ENCODE data around the gene TXNRD1.
"Not testable (repeated sequence)": the region's sequence is repeated elsewhere in the genome, so short reads cannot be mapped to it uniquely, and the experiment has no call there.

TXNRD1 gene

DNA sequence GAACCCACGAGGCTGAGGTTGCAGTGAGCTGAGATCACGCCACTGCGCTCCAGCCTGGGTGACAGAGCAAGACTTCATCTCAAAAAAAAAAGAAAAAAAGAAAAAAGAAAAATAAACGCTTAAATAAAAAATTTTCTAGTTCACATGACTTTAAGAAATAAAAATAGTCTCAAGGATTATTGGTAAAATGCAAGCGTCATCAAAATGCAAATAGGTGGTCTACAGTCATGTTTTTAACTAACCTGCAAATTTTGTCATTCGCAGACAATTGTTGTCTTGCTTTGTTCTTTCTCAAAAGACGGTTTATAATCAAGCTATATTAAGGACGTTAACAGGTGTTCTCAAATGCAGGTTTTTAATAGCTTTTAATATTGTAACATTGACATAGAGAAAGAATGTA is 22.4 kb downstream of the TXNRD1 start:
- DNase-seq (ENCODE audit: low spot score) = no peak

DNA sequence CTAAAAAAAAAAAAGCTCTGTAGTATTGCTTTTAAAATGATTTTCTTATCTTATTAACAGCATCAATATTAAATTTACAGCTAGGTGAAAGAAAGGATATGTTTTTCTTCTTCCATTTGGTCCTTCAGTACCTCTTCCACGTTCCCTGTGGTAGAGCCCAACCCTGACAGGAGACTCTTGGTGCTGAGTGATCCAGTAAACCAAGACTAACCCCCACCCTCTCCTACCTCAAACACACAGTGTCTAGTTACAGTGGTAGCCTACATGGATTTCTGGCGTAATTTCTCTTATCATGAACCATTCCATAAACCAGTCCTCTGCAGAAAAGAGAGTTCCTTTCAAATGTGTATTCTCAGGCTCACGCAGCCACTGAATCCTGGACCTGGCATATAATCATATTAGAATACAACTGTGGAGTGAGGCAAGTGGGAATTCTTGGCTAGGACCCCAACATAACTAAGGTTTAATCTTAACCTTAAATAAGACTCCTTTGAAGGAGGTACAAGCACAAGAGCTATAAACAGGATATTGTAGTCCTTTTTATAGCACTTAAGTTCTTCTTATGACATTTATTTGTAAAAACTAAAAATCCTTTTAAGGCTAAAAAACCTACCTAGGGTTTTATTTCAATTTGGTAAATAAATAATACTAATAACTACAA is 27.1 kb downstream of the TXNRD1 start:
- no peak for DNase-seq (ENCODE audit: low spot score)

DNA sequence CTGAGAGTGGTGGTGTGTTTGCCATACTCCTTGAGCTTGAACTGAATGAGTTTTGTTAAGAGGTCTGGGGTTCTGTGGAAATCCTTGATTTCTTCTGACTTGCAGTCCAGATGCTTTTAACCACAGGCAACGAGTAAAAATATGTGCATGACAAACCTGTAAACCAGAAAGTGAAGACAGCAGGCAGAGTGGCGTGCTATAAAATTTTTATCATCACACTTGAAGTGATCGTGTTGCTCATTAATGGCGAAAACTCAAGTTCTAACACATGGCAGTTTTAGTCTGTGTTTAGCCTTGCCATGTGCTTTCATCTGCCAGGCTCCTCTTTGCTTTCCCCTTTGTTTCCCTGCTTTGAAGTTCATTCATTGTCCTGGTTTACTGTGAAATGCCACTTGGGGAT is 28.0 kb downstream of the TXNRD1 start:
- DNase-seq (ENCODE audit: low spot score) = no peak

- no peak for DNase-seq (ENCODE audit: low spot score)
Measured at GRCh38 chr12:104243971-104244370, 28.4 kb downstream of the TXNRD1 start.

- no peak for DNase-seq (ENCODE audit: low spot score)
Measured at GRCh38 chr12:104247698-104248097, 32.1 kb downstream of the TXNRD1 start.

- no peak for DNase-seq (ENCODE audit: low spot score)
Measured at GRCh38 chr12:104248444-104248843, 32.9 kb downstream of the TXNRD1 start.

DNA sequence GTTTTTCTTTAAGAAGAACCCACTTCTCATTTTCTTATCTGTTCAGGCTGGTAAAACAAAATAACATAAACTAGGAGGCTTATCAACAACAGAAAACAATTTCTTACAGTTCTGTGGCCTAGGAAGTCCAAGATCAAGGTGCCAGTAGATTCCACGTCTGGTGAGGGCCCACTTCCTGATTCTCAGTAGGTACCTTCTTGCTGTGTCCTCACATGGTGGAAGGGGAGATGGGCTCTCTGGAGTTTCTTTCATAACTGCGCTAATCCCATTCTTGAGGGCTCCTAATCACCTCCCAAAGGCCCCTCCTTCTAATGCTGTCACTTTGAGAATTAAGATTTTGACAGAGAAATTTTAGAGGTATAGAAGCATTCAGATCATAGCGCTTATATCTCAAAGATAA is 33.4 kb downstream of the TXNRD1 start:
- no peak for DNase-seq (ENCODE audit: low spot score)

GRCh38 chr12:104249898-104250297 is 34.3 kb downstream of the TXNRD1 start:
- no peak for DNase-seq (ENCODE audit: low spot score)

GRCh38 chr12:104250366-104251125 is 35.0 kb downstream of the TXNRD1 start:
- no peak for DNase-seq (ENCODE audit: low spot score)

GRCh38 chr12:104257913-104258472 is 42.4 kb downstream of the TXNRD1 start:
- no peak for DNase-seq (ENCODE audit: low spot score)

- no peak for DNase-seq (ENCODE audit: low spot score)
Measured at GRCh38 chr12:104258476-104259067, 43.0 kb downstream of the TXNRD1 start.

- DNase-seq (ENCODE audit: low spot score) = no peak
Measured at GRCh38 chr12:104263026-104263425, 47.4 kb downstream of the TXNRD1 start.

GRCh38 chr12:104263580-104264358 is 48.2 kb downstream of the TXNRD1 start:
- DNase-seq (ENCODE audit: low spot score) = no peak

DNA sequence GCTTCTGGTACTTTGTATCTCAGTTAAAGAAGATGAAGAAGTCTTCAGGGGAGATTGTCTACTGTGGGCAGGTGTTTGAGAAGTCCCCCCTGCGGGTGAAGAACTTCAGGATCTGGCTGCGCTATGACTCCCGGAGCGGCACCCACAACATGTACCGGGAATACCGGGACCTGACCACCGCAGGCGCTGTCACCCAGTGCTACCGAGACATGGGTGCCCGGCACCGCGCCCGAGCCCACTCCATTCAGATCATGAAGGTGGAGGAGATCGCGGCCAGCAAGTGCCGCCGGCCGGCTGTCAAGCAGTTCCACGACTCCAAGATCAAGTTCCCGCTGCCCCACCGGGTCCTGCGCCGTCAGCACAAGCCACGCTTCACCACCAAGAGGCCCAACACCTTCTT is 49.9 kb downstream of the TXNRD1 start:
- DNase-seq (ENCODE audit: low spot score) = not testable (repeated sequence)

DNA sequence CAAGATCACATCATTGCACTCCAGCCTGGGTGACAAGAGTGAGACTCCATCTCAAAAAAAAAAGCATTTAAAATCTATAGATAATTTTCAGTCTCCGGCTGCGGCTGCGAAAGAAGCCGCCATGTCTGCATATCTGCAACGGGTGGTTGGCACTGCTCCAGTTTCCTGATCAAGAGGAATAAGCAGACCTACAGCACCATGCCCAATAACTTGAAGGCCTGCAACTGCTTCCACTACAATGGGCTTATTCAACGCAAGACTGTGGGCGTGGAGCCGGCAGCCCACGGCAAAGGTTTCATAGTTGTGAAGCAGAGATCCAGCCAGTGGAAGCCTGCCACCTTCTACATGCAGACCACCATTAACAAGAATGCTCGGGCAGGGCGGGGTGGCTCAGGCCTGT is 57.4 kb downstream of the TXNRD1 start:
- no peak for DNase-seq (ENCODE audit: low spot score)

DNA sequence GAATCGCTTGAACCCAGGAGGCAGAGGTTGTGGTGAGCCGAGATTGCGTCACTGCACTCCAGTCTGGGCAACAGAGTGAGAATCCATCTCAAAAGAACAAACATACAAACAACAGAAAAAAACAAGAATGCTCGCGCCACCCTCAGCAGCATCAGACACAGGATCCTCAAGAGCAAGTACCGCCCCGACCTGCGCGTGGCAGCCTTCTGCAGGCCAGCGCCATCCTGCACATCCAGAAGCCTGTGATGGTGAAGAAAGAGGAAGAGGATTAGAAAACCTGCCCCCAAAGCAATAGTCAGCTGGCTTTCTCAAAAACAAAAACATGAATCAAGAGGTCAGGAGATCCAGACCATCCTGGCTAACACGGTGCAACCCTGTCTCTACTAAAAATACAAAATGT is 57.9 kb downstream of the TXNRD1 start:
- no peak for DNase-seq (ENCODE audit: low spot score)

GRCh38 chr12:104274811-104275210 is 59.2 kb downstream of the TXNRD1 start:
- no peak for DNase-seq (ENCODE audit: low spot score)

DNA sequence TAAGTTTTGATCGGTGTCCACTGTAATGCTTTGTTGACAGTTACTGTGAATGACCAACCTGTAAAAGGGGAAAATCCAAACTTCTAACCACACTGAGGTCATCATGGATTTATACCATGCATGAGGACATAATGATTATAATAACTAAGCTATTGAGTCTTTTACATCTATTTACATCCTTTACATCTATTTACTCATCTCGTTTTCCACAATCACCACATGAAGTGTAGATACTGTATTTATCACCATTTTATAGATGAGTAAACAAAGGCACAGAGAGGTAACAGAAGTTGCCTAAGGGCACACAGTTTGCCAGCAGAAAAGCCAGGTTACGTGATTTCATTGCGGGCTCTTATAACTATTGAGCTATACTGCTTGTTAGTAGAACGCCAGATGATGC is 60.1 kb downstream of the TXNRD1 start:
- DNase-seq (ENCODE audit: low spot score) = no peak

DNA sequence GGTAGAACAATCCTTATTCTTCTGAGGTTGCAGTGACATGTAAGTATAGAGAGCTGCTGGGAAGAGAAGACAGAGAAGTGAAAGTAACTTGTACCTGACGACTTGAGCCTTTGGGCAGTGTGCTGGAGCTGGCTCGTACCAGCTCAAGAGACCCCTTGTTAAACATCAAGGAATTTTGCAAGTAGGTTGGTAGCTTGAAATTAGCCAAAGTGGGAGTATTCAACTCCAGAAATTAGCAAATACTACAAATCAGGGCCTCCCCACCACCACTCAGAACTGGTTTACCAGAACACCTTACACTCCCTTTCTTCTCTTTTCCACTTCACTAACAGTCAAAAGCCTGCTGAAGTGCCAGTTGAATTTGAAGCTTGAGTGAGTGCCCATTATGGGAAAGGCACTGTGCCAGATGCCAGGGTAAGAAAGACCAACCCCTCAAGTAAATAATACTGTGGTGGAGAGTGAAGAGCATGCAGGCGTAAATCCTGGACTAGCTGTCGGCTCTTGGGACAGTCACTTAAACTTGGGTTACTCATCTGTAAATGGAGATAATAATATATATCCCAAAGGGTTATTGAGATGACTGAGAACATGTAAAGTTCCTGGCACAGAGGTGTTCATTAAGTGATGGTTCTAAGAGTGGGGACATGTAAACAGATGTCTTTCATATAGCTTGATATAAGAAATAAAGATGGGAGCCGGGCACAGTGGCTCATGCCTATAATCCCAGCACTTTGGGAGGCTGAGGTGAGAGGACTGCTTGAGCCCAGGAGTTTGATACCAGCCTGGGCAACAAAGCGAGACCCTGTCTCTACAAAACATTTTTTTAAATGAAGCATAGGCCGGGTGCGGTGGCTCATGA is 60.9 kb downstream of the TXNRD1 start:
- peak; percentile 47 for DNase-seq (ENCODE audit: low spot score)

GRCh38 chr12:104279164-104279563 is 63.6 kb downstream of the TXNRD1 start:
- no peak for DNase-seq (ENCODE audit: low spot score)

- DNase-seq (ENCODE audit: low spot score) = no peak
Measured at GRCh38 chr12:104280111-104280510, 64.5 kb downstream of the TXNRD1 start.

Measured in NAMALWA (cell line).